GM18526 (cell line): ENCODE measurements around the gene SGIP1.

Source experiments
- POLR2A ChIP-seq: IDR thresholded peaks from 3 replicates; pipeline ENCODE4 v1.6.1; 2011; ENCODE audit not compliant: insufficient read length; ENCODE audit errors: extremely low read depth

SGIP1 gene

GRCh38 chr1:66704177-66704875 is 170.4 kb downstream of the SGIP1 start:
- TF ChIP-seq POLR2A: no peak

- TF ChIP-seq POLR2A: no peak
Observed at GRCh38 chr1:66705110-66705509, 171.2 kb downstream of the SGIP1 start.

GRCh38 chr1:66711420-66711819 is 177.5 kb downstream of the SGIP1 start:
- TF ChIP-seq POLR2A: no peak

- no peak for TF ChIP-seq POLR2A
Observed at GRCh38 chr1:66712839-66713238, 178.9 kb downstream of the SGIP1 start.

GRCh38 chr1:66723985-66724384 is 190.0 kb downstream of the SGIP1 start:
- TF ChIP-seq POLR2A: no peak

GRCh38 chr1:66725885-66726665 is 192.1 kb downstream of the SGIP1 start:
- TF ChIP-seq POLR2A: no peak

GRCh38 chr1:66728021-66728420 is 194.1 kb downstream of the SGIP1 start:
- no peak for TF ChIP-seq POLR2A

- TF ChIP-seq POLR2A: no peak
Observed at GRCh38 chr1:66729119-66729518, 195.2 kb downstream of the SGIP1 start.

- TF ChIP-seq POLR2A: no peak
Observed at GRCh38 chr1:66729523-66729922, 195.6 kb downstream of the SGIP1 start.

- TF ChIP-seq POLR2A: no peak
Observed at GRCh38 chr1:66730462-66730861, 196.5 kb downstream of the SGIP1 start.

GRCh38 chr1:66731170-66731865 is 197.4 kb downstream of the SGIP1 start:
- no peak for TF ChIP-seq POLR2A

- TF ChIP-seq POLR2A: no peak
Observed at GRCh38 chr1:66732407-66733166, 198.6 kb downstream of the SGIP1 start.

- TF ChIP-seq POLR2A: no peak
Observed at GRCh38 chr1:66733348-66734017, 199.5 kb downstream of the SGIP1 start.

GRCh38 chr1:66737836-66738235 is 203.9 kb downstream of the SGIP1 start:
- no peak for TF ChIP-seq POLR2A
